ENCODE measurements around the gene MYO9A.
"Not testable (repeated sequence)": the region's sequence is repeated elsewhere in the genome, so short reads cannot be mapped to it uniquely, and the experiment has no call there.

Gene MYO9A

DNA sequence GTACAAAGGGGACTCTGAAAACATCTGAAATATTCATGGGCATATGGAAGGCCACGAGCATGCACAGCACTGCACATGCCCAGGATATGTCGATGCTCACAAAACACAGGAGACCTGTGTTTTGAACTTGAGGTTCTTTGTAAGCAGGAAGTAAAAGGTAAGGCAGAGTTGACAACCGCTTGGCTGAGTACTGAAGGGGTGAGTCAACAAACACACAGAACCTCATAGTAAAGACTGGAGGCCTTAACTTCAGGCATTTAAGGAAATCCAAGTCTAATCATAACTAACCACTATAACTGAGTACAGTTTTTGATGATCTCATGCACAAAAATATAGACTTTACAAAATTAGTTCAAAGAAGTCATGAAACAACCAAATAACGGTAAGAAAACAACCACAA lies 80.6 kb downstream of the MYO9A start:
- no peak for DNase-seq

DNA sequence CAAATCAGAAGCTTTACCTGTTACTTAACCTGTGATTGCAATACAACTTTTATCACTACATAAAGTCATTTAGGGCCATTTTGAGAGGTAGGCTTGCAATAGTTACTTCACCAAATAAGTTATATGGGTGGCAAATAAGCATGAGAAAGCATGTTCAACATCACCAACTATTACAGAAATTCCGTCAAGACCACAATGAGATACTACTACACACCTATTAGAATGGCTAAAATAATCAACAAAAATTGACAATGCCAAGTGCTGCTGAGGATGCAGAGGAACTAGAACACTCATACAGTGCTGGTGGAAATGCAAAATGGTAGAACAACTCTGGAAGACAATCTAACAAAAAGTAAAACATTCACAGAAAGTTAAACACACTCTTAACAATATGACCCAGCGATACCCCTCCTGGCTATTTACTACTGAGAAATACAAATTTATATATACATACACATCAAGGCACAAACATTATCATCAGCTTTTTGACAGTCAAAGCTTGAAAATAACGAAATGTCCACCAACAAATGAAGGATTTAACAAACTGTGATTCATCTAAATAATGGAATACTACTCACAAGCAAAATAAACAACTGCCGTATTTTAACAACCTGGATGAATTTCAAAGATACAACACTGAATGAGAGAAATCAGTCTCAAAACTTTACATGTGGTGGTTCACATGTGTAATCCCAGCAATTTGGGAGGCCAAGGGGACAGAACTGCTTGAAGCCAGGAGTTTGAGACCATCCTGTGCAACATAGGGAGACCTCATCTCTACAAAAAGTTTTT lies 82.9 kb downstream of the MYO9A start:
- no peak for DNase-seq

DNA sequence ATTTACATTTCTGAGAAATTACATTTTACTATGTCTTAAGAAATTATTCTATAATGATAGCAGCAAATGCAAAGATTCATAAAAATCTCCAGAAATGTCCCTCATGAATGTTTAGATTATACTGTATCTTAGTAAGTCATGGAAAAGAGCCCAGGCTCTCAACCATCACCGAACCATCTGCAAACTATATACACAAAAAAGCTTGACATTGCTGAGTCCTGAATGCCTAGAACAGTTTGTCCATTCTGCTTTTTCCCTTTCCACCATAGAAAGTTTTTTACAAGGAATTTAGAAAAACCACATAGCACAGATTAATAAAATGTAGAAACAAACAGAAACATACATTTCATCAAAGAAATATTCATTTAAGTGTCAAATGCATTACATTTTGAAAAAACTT lies 83.6 kb downstream of the MYO9A start:
- no peak for DNase-seq

DNA sequence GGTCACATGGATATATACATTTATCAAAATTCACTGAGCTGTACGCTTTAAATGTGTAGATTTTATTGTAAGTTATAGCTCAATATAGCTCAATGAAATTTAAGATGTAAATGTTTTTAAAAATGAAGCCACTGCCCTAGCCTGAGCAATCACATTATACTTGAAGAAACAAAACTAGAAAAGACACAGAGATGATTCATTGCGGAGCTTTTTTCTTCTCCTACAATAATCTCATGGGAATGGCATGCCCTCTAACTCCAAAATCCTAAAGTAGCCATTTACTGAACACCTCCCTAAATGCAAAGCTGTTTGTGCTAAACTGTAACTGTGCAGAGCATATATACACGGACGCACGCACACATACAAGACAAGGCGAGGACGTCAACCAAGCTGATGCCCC lies 84.2 kb downstream of the MYO9A start:
- peak; percentile 18 for DNase-seq

DNA sequence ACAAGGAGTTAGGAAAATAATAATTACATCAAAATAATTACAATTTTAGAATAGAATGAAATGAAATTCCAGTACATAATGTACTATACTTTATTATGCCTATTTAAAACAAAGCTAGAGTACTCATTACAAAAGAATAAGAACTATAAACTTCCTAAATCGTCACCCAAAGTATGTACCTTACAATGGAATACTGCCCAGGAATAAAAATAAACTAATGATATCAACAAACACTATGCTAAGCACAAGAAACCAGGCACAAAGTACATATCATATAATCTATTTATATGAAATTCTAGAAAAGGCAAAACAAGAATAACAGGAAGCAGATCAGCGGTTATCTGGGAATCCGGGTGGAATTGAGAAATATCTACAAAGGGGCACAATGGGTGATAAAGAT lies 84.7 kb downstream of the MYO9A start:
- DNase-seq = no peak

DNA sequence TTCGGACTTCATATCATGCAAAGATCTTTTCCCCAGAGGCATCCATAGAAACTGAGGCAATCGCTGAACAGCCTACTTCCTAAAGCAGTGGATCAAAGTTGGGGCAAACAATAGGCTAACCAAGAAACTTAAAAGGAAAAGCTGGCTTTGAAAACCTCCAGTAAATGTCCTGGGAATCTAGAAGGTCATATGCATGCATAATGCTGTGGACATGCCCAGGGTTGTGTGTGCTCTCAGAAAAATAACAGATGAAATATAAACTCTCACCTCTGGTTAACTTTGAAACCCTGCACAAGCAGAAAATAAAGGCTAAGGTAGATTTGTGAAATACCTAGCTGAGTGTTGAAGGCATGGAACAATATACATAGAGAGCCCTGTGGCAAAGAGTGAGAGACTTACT lies 96.3 kb downstream of the MYO9A start:
- no peak for DNase-seq

DNA sequence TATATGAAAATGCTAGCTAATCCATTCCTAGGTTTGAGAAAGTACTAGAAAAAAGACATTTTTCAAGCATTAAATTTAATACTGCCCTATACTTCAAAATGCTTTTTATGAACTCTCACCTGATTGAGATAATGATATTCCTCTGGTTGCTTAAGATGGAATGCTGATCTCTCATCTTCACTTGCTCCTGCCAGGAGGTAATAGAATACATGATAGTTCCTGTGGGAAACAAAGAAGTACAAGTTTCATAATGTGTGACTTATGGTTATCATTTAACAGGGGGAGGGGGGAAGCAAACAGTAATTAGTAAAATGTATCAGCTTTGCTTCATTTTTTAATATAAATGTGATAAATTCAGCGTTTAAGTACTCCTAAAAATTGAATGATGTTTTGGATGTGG lies 97.2 kb downstream of the MYO9A start:
- DNase-seq = no peak

DNA sequence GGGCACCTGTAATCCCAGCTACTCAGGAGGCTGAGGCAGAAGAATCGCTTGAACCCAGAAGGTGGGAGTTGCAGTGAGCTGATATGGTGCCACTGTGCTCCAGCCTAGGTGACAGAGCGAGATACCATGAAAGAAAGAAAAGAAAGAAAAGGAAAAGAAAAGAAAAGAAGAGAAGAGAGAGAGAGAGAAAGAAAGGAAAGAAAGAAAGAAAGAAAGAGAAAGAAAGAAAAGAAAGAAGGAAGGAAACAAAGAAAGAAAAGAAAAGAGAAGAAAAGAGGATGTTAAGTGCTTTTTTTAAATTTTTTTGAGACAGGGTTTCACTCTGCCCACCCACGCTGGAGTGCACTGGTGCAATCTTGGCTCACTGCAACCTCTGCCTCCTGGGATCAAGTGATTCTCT lies 103.4 kb downstream of the MYO9A start:
- not testable (repeated sequence) for DNase-seq

DNA sequence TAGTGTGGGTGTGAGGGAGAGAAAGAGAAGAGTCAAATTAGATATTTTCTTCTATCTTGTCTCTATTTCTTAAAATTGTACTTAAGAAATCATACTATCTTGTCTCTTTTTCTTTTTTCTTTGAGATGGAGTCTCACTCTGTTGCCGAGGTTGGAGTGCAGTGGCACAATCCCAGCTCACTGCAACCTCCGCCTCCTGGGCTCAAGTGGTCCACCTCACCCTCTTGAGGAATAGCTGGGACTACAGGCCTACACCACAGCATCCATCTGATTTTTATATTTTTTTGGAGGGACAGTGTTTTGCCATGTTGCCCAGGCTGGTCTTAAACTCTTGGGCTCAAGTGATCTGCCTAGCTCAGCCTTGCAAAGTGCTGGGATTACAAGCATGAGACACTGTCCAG lies 104.2 kb downstream of the MYO9A start:
- DNase-seq = no peak

DNA sequence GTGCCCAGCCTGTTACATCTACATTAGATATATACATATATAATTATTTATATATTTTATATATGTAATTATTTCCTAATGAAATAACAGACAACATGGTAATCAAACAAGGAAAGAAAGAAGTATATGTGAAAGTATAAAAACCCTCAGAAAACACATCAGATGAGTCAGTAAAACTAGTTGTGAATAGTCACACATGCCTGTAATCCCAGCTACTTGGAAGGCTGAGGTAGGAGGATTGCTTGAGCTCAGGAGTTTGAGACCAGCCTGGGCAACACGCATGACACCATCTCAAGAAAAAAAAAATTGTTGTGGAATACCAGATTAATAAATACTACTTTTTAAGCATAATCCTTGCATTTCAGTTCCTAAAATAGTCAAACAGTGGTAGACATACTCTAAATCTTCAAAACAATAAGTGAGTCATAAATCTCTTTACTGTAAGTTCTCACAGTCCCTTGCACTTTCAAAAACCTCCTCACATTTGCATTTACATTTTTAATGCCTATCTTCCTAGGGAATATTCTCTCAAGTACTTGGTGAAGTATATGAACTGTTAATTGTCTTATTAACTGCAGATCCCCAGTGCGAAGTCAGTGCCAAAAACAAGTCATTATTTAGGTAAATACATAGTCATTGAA lies 106.5 kb downstream of the MYO9A start:
- no peak for DNase-seq

DNA sequence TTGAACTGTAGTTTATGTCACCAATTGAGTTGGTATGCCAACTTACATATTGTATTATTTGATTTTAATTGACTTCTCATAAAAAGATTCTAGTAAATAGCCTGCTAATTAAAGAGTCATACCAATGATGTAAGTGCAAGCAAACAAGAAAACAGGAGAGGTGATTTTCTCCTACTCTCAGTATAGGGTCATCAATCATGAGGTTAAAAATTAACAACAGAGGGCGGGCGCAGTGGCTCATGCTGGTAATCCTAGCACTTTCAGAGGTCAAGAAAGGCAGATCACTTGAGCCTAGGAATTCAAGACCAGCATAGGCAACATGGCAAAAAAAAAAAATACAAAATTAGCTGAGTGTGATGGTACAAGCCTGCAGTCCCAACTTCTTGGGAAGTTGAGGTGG lies 108.7 kb downstream of the MYO9A start:
- DNase-seq = no peak

DNA sequence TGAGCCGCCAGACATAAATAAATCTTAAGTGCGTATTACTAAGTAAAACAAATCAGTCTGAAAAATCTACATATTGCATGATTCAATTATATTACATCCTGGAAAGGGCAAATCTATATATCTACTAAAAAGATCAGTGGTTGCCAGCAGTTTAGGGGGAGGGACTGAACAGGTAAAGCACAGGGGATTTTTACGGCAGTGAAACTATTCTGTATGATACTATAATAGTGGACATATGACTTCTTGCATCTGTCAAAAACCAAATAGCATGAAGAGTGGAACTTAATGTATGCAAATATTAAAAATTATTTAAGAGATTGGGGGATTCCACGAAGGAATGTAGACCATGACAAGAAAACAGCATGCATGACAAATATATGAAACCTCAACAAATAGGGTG lies 111.6 kb downstream of the MYO9A start:
- DNase-seq = no peak

DNA sequence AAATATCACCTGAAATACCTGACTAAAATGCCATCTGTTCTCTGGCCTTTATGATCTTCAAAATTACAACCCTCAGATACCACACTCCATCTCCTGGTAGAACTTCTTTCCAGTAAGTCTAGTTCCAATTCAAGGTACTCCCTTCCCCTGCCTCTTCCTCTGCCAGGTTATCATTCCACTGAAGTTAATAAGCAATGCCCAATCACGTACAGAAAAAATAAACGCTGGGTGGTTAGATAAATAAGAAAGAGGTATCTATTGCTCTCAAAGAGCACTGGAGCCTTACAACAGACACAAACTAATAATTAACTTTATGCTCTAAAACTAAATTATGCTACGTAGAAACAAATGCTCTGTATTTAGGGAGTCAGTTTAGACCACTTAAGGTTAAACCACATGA lies 112.5 kb downstream of the MYO9A start:
- no peak for DNase-seq

DNA sequence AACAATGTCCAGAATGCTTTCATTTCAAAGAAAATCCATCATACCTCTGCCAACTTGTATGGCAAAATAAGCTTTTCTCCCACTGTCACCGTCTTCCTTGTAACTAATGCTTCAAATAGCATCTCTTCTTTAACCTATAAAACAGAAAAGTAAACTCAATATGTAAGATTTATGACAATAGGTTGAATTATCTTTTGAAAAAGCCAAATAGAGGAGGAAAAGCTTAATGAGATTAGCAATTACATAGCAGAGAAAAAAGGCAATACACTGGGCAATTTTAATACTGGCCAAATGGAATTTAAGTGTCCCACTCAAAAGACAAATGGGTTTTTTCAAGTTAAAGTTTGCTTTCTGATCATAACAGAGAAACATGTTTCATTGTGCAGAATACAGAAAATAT lies 118.1 kb downstream of the MYO9A start:
- no peak for DNase-seq

DNA sequence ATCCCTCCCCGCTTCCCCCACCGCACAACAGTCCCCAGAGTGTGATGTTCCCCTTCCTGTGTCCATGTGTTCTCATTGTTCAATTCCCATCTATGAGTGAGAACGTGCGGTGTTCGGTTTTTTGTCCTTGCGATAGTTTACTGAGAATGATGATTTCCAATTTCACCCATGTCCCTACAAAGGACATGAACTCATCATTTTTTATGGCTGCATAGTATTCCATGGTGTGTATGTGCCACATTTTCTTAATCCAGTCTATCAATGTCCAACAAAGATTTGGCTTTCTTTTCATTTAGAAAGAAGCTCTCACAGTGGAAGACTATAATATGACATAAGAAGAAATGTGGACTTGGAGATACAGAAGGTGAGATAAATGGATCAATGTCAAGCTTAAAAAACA lies 119.2 kb downstream of the MYO9A start:
- not testable (repeated sequence) for DNase-seq

DNA sequence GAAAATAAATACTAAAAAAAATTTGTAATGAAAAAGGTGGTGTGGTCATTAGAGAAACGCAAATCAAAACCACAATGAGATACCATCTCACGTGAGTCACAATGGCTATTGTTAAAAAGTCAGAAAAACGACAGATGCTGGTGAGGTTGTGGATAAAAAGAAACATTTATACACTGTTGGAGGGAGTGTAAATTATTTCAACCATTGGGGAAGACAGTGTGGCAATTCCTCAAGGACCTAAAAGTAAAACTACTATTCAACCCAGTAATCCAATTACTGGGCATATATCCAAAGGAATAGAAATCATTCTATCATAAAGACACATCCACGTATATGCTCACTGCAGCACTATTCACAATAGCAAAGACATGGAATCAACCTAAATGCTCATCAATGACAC lies 120.3 kb downstream of the MYO9A start:
- peak; percentile 13 for DNase-seq

DNA sequence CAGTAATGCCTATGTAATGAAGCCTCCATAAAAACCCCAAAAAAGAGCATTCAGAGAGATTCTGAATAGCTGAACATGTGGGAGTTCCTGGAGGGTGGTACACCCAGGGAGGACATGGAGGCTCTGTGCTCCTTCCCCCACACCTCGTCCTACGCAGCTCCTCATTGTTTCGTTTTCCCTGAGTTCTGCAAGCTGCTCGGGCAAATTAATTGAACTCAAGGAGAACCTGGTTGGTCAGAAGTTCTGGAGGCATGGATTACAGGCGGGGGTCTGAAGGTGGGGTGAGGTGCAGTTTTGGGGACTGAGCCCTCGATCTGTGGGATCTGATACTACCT lies 142.2 kb downstream of the MYO9A start:
- no peak for DNase-seq

DNA sequence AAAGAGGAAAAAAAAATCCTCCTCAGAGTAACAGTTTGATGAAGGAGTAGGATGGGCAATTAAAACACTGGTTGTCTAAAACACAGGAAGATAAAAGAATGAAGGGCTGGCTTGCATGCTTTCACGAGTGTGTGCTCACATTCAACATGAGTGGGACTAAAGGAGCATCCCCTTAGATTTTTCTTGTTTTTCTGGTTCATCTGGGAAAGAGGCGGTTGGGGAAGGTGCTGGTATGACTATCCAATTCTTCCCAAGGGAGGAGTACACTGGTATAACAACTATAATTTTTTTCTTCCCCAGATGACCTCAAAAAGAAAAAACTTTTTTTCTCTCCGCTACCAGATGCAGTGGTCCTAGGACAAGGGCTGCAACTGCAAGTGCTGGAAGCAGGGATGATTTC lies 143.7 kb downstream of the MYO9A start:
- DNase-seq = no peak

DNA sequence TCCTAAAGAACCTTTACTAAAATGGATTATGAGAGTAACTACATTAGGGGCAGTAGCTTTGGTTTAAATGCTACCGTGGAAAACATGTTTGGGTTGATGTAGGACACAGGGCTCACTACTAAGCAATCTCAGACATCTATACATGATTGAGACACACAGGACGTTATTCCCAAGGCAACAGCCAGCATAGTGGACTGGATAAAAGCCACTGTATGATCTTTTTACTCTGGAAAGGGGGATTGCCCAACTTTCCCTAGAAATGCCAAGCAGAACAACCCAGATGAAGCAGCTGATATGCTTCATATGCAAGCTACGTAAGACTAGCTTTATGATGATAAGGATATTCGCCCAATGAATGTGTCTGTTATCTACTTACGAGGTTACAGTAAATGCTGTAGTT lies 144.6 kb downstream of the MYO9A start:
- no peak for DNase-seq

DNA sequence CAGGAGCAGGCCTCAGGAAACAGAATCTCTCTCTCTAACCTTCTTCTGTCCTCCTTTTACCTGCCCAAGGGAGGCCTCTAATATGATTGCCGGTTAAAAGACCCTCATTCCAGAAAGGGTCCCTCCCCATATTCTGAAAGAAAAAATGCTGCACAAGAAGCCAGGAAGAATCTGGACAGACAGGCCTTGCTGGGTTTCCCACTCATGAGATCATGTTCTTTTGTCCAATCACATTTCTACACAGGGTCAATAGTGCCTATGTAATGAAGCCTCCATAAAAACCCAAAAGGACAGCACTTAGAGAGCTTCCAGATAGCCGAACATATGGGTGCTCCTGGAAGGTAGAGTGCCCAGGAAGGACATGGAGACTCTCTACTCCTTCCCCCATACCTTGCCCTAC lies 146.0 kb downstream of the MYO9A start:
- no peak for DNase-seq

DNA sequence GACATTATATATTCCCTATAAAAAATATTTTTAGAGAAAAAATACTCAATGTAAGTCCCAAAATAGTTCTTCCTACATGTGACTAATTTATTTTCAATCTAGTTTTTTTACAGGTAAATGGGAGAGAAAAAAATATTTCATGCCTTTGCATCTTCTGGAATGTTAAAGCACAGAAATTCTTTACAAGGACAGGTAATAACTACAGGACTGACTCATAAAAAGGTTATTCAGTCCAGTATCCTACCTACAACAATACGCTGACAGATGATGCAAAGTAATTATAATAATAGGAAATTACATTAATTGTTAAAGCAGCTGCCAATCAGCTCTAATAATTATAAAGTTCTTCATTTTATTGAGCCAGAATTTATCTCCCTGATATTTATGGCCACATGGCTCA lies 147.5 kb downstream of the MYO9A start:
- DNase-seq = no peak

DNA sequence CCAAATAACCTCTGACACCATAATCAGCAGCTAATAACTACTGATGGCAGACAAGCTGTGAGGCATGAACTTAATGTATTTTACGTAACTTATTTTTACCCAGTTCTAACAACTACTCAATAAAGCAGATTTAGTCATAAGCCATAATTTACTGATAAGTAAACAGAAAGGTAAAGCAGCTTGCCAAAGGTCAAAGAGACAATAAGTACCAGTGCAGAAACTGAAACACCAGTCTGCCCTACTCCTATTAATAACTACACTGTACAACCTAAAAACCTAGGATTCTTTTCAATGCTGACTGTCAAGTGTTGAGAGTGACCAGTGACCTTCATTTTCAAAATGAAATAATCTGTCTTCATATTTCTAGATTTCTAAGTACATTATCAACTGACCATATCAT lies 155.4 kb downstream of the MYO9A start:
- DNase-seq = no peak

DNA sequence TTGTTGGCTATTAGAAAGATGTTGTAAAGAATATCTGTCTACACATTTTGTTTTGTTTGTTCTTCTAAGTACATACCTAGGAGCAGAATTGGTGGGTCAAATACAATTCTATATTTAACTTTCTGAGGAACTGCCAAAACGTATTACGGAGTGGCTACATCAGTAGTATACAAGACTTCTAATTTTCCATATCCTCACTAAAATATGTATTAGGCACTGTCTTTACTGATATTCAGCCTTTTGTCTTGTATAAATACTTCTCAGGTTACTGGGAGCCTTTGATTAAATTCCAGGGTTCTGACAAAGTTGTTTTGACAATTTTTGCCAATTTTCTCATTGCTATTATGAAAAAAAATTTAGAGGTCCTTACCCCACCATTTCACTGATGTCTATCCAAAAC lies 160.9 kb downstream of the MYO9A start:
- DNase-seq = no peak

DNA sequence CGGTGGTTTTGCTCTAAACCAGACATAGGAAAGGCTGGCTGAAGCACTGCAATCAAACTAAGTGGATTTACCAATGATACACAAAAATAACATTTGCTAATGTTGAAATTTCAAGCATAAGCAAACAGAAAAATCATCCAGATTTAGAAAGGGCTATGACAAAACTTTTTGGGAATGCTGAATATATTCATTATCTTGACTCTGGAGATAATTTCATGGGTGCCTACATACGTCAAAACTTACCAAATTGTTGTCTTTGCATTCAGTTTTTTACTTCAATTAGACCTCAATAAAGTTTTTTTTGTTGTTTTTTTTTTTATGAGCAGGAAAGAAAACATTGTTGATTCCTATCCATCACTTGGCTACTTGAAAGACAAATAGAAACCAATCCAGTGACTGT lies 166.8 kb downstream of the MYO9A start:
- no peak for DNase-seq

DNA sequence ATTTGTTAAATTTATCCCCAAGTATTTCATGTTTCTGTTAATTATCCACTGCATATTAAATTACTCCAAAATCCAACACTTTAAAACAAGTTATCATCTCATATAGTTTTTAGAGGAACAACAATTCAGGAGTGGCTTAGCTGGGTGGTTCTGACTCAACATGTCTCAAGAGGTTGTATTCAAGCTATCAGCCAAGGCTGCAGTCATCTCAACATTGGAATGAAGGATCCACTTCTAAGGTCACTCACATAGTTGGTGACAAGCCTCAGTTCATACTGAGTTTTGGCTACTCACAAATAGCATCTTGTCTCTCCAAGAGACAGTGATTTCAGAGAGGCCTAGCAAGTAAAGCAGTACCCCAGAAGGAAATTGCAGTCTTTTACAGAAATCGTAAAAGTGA lies 172.9 kb downstream of the MYO9A start:
- no peak for DNase-seq
